Transverse colon (tissue), 3 donors: ENCODE results near the gene FNDC7.

Source experiments
- EP300 ChIP-seq: sonication (generic); formaldehyde crosslinking; IDR thresholded peaks from one replicate; pipeline ENCODE4 v1.6.1; 2017; ENCODE audit warnings: antibody characterized with exemption, low read depth
- POLR2A ChIP-seq: fragments of 450-650 bp; IDR thresholded peaks from one replicate; pipeline ENCODE4 v1.6.1; 2016; ENCODE audit warnings: antibody characterized with exemption, mild to moderate bottlenecking, moderate library complexity
- TF ChIP-seq, protein P1 (sequence below), 5 experiments: fragments of 200-600 bp in 3 of 5; fragments of 450-650 bp in 2 of 5; sonication (generic) in 3 of 5; IDR thresholded peaks; 1 replicate in 2 of 5; 2 replicates in 3 of 5; pipeline ENCODE4 v1.5.1; 2016 to 2017; ENCODE audit warnings: antibody characterized with exemption in 5 of 5, inconsistent platforms in 3 of 5, mild to moderate bottlenecking in 2 of 5, moderate library complexity in 1 of 5

DNA sequence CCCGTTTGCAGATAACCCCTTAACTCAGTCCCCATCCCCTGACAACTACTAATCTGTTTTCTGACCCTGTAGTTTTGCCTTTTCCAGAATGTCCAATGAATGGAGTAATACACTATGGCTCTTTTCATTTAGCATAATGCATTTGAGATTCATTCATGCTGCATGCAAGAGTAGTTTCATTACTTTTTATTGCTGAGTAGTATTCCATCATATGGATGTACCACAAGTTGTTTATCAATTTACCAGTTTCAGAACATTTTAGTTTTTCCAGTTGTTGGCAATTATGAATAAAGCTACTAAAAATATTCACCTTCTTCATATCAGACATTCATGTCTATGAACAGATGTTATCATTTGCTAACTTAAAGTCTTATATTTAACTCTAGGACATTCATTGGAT is 79.1 kb downstream of the FNDC7 start:
- TF ChIP-seq, protein P1, sequence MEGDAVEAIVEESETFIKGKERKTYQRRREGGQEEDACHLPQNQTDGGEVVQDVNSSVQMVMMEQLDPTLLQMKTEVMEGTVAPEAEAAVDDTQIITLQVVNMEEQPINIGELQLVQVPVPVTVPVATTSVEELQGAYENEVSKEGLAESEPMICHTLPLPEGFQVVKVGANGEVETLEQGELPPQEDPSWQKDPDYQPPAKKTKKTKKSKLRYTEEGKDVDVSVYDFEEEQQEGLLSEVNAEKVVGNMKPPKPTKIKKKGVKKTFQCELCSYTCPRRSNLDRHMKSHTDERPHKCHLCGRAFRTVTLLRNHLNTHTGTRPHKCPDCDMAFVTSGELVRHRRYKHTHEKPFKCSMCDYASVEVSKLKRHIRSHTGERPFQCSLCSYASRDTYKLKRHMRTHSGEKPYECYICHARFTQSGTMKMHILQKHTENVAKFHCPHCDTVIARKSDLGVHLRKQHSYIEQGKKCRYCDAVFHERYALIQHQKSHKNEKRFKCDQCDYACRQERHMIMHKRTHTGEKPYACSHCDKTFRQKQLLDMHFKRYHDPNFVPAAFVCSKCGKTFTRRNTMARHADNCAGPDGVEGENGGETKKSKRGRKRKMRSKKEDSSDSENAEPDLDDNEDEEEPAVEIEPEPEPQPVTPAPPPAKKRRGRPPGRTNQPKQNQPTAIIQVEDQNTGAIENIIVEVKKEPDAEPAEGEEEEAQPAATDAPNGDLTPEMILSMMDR (IDR thresholded peaks at IDR 0.05) = no peak
- TF ChIP-seq EP300 = no peak
- no peak for TF ChIP-seq POLR2A
